Aorta (tissue), 5 donors: ENCODE measurements around the gene TRAPPC5. TPM values are rescaled to one million over a fixed set of nuclear protein-coding genes. Genes with fewer than 3 reads are reported as not detected.

Experiments used
- ATAC-seq: fragments of 200-7000 bp; cut with Tn5 transposase; one replicate; pipeline ENCODE4 v1.9.1; 2022; ENCODE audit warnings: moderate library complexity; ENCODE audit not compliant: low FRiP score
- DNase-seq, 2 donors: peaks; one replicate each; pipeline ENCODE4 v3.0.0-alpha.2; 2020
- H3K27ac ChIP-seq, 2 donors: one replicate each; pipeline ENCODE4 v1.5.1; 2013; ENCODE audit warnings: low read length in 2 of 2, mild to moderate bottlenecking in 2 of 2, moderate library complexity in 2 of 2, control low read depth in 1 of 2, inconsistent platforms in 1 of 2, low read depth in 1 of 2
- H3K27me3 ChIP-seq, 2 donors: one replicate each; pipeline ENCODE4 v1.6.1; 2013; ENCODE audit warnings: control low read depth in 1 of 2, low read length in 1 of 2, mild to moderate bottlenecking in 1 of 2, moderate library complexity in 1 of 2; ENCODE audit not compliant: insufficient read depth in 2 of 2, control insufficient read depth in 1 of 2
- H3K36me3 ChIP-seq, 2 donors: one replicate each; pipeline ENCODE4 v1.6.1; 2013; ENCODE audit warnings: control low read depth in 1 of 2, low read length in 1 of 2, mild to moderate bottlenecking in 1 of 2; ENCODE audit not compliant: insufficient read depth in 2 of 2, control insufficient read depth in 1 of 2
- H3K4me1 ChIP-seq, 2 donors: one replicate each; pipeline ENCODE4 v1.6.1; 2013; ENCODE audit warnings: low read length in 2 of 2, control low read depth in 1 of 2, mild to moderate bottlenecking in 1 of 2, moderate library complexity in 1 of 2; ENCODE audit not compliant: insufficient read depth in 2 of 2, control insufficient read depth in 1 of 2
- H3K4me3 ChIP-seq, 2 donors: one replicate each; pipeline ENCODE4 v1.5.1; 2013; ENCODE audit warnings: low read length in 2 of 2, control low read depth in 1 of 2, mild to moderate bottlenecking in 1 of 2
- H3K9me3 ChIP-seq: one replicate; pipeline ENCODE4 v1.6.1; 2013; ENCODE audit warnings: mild to moderate bottlenecking, low read length; ENCODE audit not compliant: control insufficient read depth
- WGBS, 2 donors: extraction: QIAGEN DNeasy Blood & Tissue Kit; methylation state at CpG; one replicate each; pipeline ENCODE4 v1.1.7; 2013; 5-methylcytosine and 5-hydroxymethylcytosine counted together
- intact Hi-C, 2 donors: fragments of 100-400 bp; cut with DNase I; formaldehyde crosslinking; loops; one replicate each; pipeline versions ENCODE4 v1.14.2 to v1.15.0; 2022
- polyA plus RNA-seq, 2 donors: library from polyadenylated mRNA; stranded (reverse); fragments of 200-250 nt; gene quantifications; one replicate each; pipeline ENCODE4 v1.2.3, GENCODE V29; 2013
- total RNA-seq, 2 donors: library from RNA; stranded (reverse); fragmentation: NEBNext Ultra II Directional; extraction: Animal tissue kit (Norgen Biotek cat#: 25700); gene quantifications; one replicate each; pipeline ENCODE4 v1.2.1, GENCODE V29; 2021
- donor health status: healthy with polysubstance abuse.
- donor health status: Bipolar disorder and iron deficiency.
- donor health status: DM: no; HTN: no; CAD: no.
- donor health status: DM: no; HTN: no; CAD: no.
- donor health status: DM: yes; HTN: yes; CAD: no.

TRAPPC5 gene
- total and polyA plus RNA-seq, 4 donors: 26.8 to 79.6 (median 57.1) TPM

- intact Hi-C loops: no loop called here
- Histone ChIP-seq H3K36me3 (no peaks in the 10 kb centered on the region), H3K27me3 (no peaks in the 10 kb centered on the region), H3K27ac (no peak overlapping the region), H3K4me1 (no peaks in the 10 kb centered on the region), H3K9me3 (peaks cover 3% of the 10 kb centered on the region), H3K4me3 (no peak overlapping the region)
- DNase-seq (no peak), ATAC-seq (no peak)
- 71 to 78% methylated on average over 6 of the region's 6 CpGs for WGBS, 2 donors
These were observed 39.7 kb downstream of the TRAPPC5 start for GRCh38 chr19:7720351-7720750.

DNA sequence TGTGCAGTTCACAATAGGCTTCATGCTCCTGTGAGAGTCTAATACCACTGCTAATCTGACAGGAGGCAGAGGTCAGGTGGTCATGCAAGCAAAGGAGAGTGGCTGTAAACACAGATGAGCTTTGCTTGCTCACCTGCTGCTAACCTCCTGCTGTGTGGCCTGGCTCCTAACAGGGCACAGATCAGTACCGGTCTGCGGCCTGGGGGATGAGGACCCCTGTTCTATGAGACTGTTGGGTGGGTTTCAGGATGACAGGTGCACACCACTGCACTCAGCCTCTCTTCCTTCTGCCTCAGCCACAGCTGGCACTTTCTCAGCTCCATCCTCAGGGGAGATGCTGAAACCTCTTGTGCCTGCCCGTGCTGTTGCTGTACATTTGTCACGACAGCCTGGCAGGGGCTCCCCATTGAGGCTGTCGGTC, 41.6 kb downstream of the TRAPPC5 start:
- 29 to 38% methylated on average over 5 of the region's 5 CpGs for WGBS, 2 donors
- no peaks in the 10 kb centered on the region for H3K9me3 ChIP-seq
- no peak for ATAC-seq
- H3K27me3 ChIP-seq: no peaks in the 10 kb centered on the region
- H3K27ac ChIP-seq: no peak overlapping the region
- no peak overlapping the region for H3K4me3 ChIP-seq
- no peak for DNase-seq
- no peaks in the 10 kb centered on the region for H3K36me3 ChIP-seq
- intact Hi-C loops: no loop called here
- no peaks in the 10 kb centered on the region for H3K4me1 ChIP-seq

DNA sequence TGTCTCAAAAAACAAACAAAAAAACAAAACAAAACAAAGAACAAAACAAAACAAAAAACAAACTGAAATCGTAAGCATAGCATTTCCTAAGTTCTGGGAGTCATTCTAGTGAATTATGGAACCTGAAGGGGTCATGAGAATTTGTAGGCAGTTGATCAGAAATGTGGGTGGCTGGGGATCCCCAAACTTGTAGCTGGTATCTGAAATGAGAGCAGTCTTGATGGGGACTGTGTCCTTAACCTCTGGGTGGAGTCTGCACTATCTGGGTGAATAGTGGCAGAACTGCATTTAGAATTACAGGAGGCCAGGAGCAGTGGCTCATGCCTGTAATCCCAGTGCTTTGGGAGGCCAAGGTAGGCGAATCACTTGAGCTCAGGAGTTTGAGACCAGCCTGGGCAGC, 45.2 kb downstream of the TRAPPC5 start:
- Histone ChIP-seq H3K27ac (no peak overlapping the region), H3K36me3 (no peaks in the 10 kb centered on the region), H3K4me1 (no peaks in the 10 kb centered on the region), H3K9me3 (no peaks in the 10 kb centered on the region), H3K4me3 (no peak overlapping the region), H3K27me3 (no peaks in the 10 kb centered on the region)
- ATAC-seq (no peak), DNase-seq (no peak)
- 56% methylated on average over 2 of the region's 2 CpGs for WGBS, 2 donors
- intact Hi-C loops: no loop called here

GRCh38 chr19:7729211-7729610, 48.6 kb downstream of the TRAPPC5 start:
- H3K27ac ChIP-seq: no peak overlapping the region
- H3K27me3 ChIP-seq: no peaks in the 10 kb centered on the region
- H3K9me3 ChIP-seq: no peaks in the 10 kb centered on the region
- H3K4me1 ChIP-seq: no peaks in the 10 kb centered on the region
- ATAC-seq (no peak), DNase-seq (no peak)
- WGBS, 2 donors: 15 to 16% methylated on average over 16 of the region's 16 CpGs
- no peak overlapping the region for H3K4me3 ChIP-seq
- intact Hi-C loops: no loop called here
- no peaks in the 10 kb centered on the region for H3K36me3 ChIP-seq

DNA sequence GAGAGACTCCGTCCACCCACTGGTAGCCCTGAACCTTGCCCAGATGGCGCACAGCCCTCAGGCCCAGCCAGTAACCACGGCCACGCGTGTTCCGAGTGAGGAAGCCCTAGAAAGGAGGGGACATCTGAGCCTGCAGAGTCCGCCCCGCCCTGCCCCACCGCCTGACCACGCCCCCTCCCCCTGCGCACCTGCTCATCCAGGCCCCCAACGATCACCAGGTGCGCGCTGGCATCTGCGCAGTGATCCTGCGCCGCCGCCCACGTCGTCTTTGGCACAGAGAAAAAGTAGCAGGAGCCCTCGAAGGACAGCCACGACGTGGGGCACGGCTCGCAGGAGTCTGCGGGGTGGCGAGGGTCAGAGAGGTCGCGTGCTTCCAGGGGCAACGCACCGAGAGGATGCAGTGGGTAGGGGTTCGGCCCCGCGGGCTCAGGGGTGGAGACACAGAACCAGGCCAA, 49.2 kb downstream of the TRAPPC5 start:
- Histone ChIP-seq H3K4me1 (no peaks in the 10 kb centered on the region), H3K9me3 (no peaks in the 10 kb centered on the region), H3K27me3 (no peaks in the 10 kb centered on the region), H3K36me3 (no peaks in the 10 kb centered on the region), H3K4me3 (no peak overlapping the region), H3K27ac (no peak overlapping the region)
- WGBS, 2 donors: 4 to 7% methylated on average over 34 of the region's 34 CpGs
- DNase-seq (no peak), ATAC-seq (no peak)
- intact Hi-C loops: no loop called here

DNA sequence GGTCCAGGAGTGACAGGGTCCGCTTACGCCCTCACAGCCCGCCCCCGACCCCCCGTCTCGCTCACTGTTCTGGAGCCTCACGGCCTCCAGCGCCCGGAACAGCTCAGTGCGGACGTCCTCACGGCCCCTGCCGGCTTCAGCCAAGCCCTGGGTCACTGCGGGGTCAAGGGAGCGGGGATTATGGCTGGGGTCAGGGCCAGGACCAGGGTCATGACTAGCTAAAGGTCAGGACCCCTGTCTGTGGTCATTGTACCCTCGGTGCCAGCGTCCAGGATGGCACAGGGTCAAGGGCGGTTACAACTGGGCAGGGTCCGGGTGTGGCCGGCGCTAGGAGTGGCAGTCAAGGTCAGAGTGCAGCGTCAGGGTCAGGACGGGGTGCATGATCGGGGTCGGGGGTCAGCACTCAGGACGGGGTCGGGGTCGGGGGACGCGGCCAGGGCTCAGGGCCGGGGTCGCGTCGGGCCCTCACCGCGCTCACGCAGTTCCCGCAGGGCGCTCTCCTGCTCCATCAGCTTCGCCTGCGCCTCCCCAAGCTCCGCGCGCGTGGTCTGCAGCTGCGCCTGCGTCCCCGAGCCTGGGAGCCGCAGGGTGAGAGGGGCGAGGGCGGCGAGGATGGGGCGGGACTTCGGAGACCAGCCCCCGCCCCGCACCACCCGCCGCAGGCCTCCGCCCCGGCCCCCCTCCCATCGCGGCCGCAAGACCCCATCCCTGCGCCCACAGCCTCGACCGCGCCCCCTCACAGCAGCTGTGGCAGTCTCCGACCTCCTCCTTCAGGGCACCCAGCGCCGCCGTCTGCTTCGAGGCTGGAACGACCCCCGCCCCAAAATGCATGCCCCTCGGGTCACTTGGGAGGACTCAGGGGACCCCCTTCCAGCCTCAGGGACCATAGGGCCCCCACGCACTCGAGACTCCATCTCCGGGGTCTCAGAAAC, 49.9 kb downstream of the TRAPPC5 start:
- H3K4me3 ChIP-seq: no peak overlapping the region
- H3K27me3 ChIP-seq: no peaks in the 10 kb centered on the region
- intact Hi-C loops: no loop called here
- no peaks in the 10 kb centered on the region for H3K9me3 ChIP-seq
- H3K4me1 ChIP-seq: no peaks in the 10 kb centered on the region
- ATAC-seq: peak; percentile 33
- 3 to 5% methylated on average over 61 to 78 of the region's 78 CpGs for WGBS, 2 donors
- H3K36me3 ChIP-seq: no peaks in the 10 kb centered on the region
- no peak overlapping the region for H3K27ac ChIP-seq
- DNase-seq: no peak

DNA sequence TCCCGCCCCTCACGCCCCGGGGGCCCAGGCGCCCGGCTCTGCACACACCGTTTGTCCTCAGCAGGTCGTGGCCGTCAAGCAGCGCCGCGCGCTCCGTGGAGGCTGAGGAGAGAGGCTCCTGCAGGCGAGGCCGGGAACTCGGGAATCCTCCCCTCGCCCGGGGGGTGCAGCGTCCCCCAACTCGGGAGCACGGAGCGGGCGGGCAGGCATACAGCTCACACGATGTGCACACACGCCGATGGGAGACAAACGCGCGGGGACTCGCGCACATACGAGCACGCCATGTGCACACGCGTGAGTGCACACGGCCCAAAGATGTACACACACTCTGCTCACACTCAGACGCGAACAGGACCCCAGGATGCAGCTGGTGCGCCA, 50.6 kb downstream of the TRAPPC5 start:
- DNase-seq (peak in 1 of 2 donors; percentile 58), ATAC-seq (no peak)
- Histone ChIP-seq H3K27ac (no peak overlapping the region), H3K27me3 (no peaks in the 10 kb centered on the region), H3K4me3 (no peak overlapping the region), H3K4me1 (no peaks in the 10 kb centered on the region), H3K9me3 (no peaks in the 10 kb centered on the region), H3K36me3 (no peaks in the 10 kb centered on the region)
- intact Hi-C loops: no loop called here
- WGBS, 2 donors: 57% methylated on average over 39 of the region's 39 CpGs

DNA sequence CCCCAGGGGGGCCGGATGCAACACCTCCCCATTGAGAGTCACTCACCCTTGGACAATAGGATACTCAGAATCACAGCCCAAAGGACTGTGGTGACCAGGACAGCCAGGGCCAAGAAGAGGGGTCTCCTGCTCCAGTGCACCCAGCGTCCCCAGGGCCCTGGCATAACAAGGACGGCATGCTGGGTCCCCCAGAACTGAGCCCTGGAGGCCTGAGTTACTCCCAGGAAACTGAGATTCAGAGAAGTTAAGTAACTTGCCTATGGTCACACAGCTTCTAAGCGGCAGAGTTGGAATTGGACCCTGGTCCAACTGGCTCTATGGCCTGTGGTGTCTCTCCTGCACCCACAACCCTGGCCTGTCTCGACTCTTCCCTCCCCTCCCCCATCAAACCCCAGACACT, 51.0 kb downstream of the TRAPPC5 start:
- 67 to 72% methylated on average over 5 of the region's 5 CpGs for WGBS, 2 donors

GRCh38 chr19:7732045-7732444, 51.4 kb downstream of the TRAPPC5 start, which contains the start of gene CLEC4G:
CLEC4G (minus strand) TSS chr19:7732110; CDS start chr19:7732102, 8 bp downstream.
- H3K4me3 ChIP-seq: no peak within 1 kb of the TSS
- H3K27me3 ChIP-seq: no peaks in the 10 kb centered on the region
- DNase-seq (peak in 1 of 2 donors; percentile 50), ATAC-seq (no peak)
- 50 to 56% methylated on average over 9 of the region's 9 CpGs for WGBS, 2 donors
- H3K4me1 ChIP-seq: no peaks in the 10 kb centered on the region
- no peaks in the 10 kb centered on the region for H3K9me3 ChIP-seq
- intact Hi-C loops: no loop called here
- no peak within 1 kb of the TSS for H3K27ac ChIP-seq
- H3K36me3 ChIP-seq: no peaks in the 10 kb centered on the region

More for the DNA sequence above, 51.0 kb downstream of the TRAPPC5 start:
- ATAC-seq (no peak), DNase-seq (no peak)
- no peaks in the 10 kb centered on the region for H3K4me1 ChIP-seq
- no peaks in the 10 kb centered on the region for H3K36me3 ChIP-seq
- intact Hi-C loops: no loop called here
- H3K27ac ChIP-seq: no peak overlapping the region
- H3K4me3 ChIP-seq: no peak overlapping the region
- no peaks in the 10 kb centered on the region for H3K9me3 ChIP-seq
- no peaks in the 10 kb centered on the region for H3K27me3 ChIP-seq
